HepG2 (cell line): ENCODE results near the gene LSMEM2. TPM values are rescaled to one million over a fixed set of nuclear protein-coding genes. Genes with fewer than 3 reads are reported as not detected.

Experiments used
- ADNP ChIP-seq: sonication (generic); formaldehyde crosslinking; IDR thresholded peaks from 2 replicates; pipeline ENCODE4 v1.4.0; 2020; ENCODE audit warnings: missing genetic modification reagents
- AGO2 ChIP-seq: fragments of 200-400 bp; formaldehyde crosslinking; optimal IDR thresholded peaks from 2 replicates; pipeline ENCODE3; 2017; ENCODE audit warnings: mild to moderate bottlenecking, low read depth, low read length, moderate library complexity
- ARHGAP35 ChIP-seq: sonication (generic); formaldehyde crosslinking; IDR thresholded peaks from 2 replicates; pipeline ENCODE4 v1.9.0; 2022; ENCODE audit warnings: mild to moderate bottlenecking, inconsistent platforms, moderate library complexity, missing genetic modification reagents, borderline replicate concordance
- ASH2L ChIP-seq: fragments of 300-600, 200-600 bp; sonication (generic); IDR thresholded peaks from 2 replicates; pipeline ENCODE4 v1.7.0; 2017; ENCODE audit warnings: low read depth, mild to moderate bottlenecking, moderate library complexity, mixed read lengths, low read length; ENCODE audit not compliant: insufficient read length
- ELF3 ChIP-seq: IDR thresholded peaks from 2 replicates; pipeline ENCODE4 v1.6.1; 2016; ENCODE audit warnings: missing genetic modification reagents, missing compliant biosample characterization
- HMG20A ChIP-seq: IDR thresholded peaks from 2 replicates; pipeline ENCODE4 v1.6.1; 2016; ENCODE audit warnings: borderline replicate concordance
- HOXA3 ChIP-seq: sonication (generic); formaldehyde crosslinking; IDR thresholded peaks from 2 replicates; pipeline ENCODE4 v1.5.0; 2020; ENCODE audit warnings: missing genetic modification reagents
- KLF16 ChIP-seq, 2 experiments: sonication (generic) in 1 of 2; formaldehyde crosslinking in 1 of 2; IDR thresholded peaks; 2 replicates each; pipeline versions ENCODE4 v1.6.1 to v1.8.0; 2016 to 2023; ENCODE audit warnings: missing genetic modification reagents in 2 of 2, missing compliant biosample characterization in 1 of 2
- RBFOX2 ChIP-seq: fragments of 200-400 bp; formaldehyde crosslinking; IDR thresholded peaks from 2 replicates; pipeline ENCODE4 v1.6.1; 2017; ENCODE audit warnings: low read depth, mild to moderate bottlenecking, low read length
- RCOR2 ChIP-seq: IDR thresholded peaks from 2 replicates; pipeline ENCODE4 v1.6.1; 2016; ENCODE audit warnings: missing biosample characterization, missing genetic modification reagents
- SOX6 ChIP-seq, 2 experiments: fragments of 450-650 bp in 1 of 2; sonication (generic) in 1 of 2; formaldehyde crosslinking in 1 of 2; IDR thresholded peaks; 2 replicates each; pipeline versions ENCODE4 v1.4.0 to v1.6.1; 2017 to 2020; ENCODE audit warnings: antibody characterized with exemption in 1 of 2, mild to moderate bottlenecking in 1 of 2, missing genetic modification reagents in 1 of 2
- TGIF2 ChIP-seq: IDR thresholded peaks from 2 replicates; pipeline ENCODE4 v1.6.1; 2016; ENCODE audit warnings: control low read depth, missing compliant biosample characterization
- XRCC5 ChIP-seq: fragments of 200-400 bp; formaldehyde crosslinking; optimal IDR thresholded peaks from 2 replicates; pipeline ENCODE3; 2017; ENCODE audit warnings: mild to moderate bottlenecking, low read length
- ZBTB7A ChIP-seq: sonication (generic); formaldehyde crosslinking; IDR thresholded peaks from 2 replicates; pipeline ENCODE4 v1.8.0; 2022; ENCODE audit warnings: mild to moderate bottlenecking, missing genetic modification reagents
- ZFP82 ChIP-seq: sonication (generic); formaldehyde crosslinking; IDR thresholded peaks from 2 replicates; pipeline ENCODE4 v1.5.1; 2020; ENCODE audit warnings: mild to moderate bottlenecking, missing genetic modification reagents, borderline replicate concordance
- ZMYM2 ChIP-seq: sonication (generic); formaldehyde crosslinking; IDR thresholded peaks from 2 replicates; pipeline ENCODE4 v1.8.0; 2022; ENCODE audit warnings: mild to moderate bottlenecking, missing genetic modification reagents
- ZNF570 ChIP-seq: sonication (generic); formaldehyde crosslinking; IDR thresholded peaks from 2 replicates; pipeline ENCODE4 v1.4.0; 2020; ENCODE audit warnings: mild to moderate bottlenecking, missing genetic modification reagents, borderline replicate concordance
- polyA plus RNA-seq, 8 experiments: library from polyadenylated mRNA; depleted of rRNA in 3 of 8; stranded (reverse) in 7 of 8; unstranded in 1 of 8; fragments of >200 nt; fragmentation: Illumina TruSeq in 4 of 8; extraction: Trizol in 4 of 8; gene quantifications; 2 replicates each; pipeline versions ENCODE4 v1.2.1 to v1.2.3, GENCODE V29; 2011 to 2016; ENCODE audit warnings: low read depth in 4 of 8, missing spikeins in 1 of 8, mixed read lengths in 1 of 8; ENCODE audit not compliant: insufficient read depth in 1 of 8
- total RNA-seq, 5 experiments: library from RNA; depleted of rRNA; stranded (reverse); fragments of >200 nt; fragmentation: Illumina TruSeq; extraction: Trizol; gene quantifications; 2 replicates each; pipeline ENCODE4 v1.2.3, GENCODE V29; 2016; ENCODE audit warnings: low read depth in 1 of 5
- TF ChIP-seq, protein P1 (sequence below): sonication (generic); IDR thresholded peaks from 2 replicates; pipeline ENCODE4 v1.6.1; 2016; ENCODE audit warnings: low read depth, borderline replicate concordance
- TF ChIP-seq, protein P2 (sequence below): sonication (generic); formaldehyde crosslinking; IDR thresholded peaks from 2 replicates; pipeline ENCODE4 v1.8.0; 2023; ENCODE audit warnings: mild to moderate bottlenecking, missing genetic modification reagents
- TF ChIP-seq, protein P3 (sequence below): sonication (generic); formaldehyde crosslinking; IDR thresholded peaks from 2 replicates; pipeline ENCODE4 v1.4.0; 2020; ENCODE audit warnings: missing genetic modification reagents, borderline replicate concordance
- TF ChIP-seq, protein P4 (sequence below): sonication (generic); formaldehyde crosslinking; IDR thresholded peaks from 2 replicates; pipeline ENCODE4 v1.9.0; 2022; ENCODE audit warnings: missing genetic modification reagents, mild to moderate bottlenecking, borderline replicate concordance
- TF ChIP-seq, protein P5 (sequence below): sonication (generic); formaldehyde crosslinking; IDR thresholded peaks from 2 replicates; pipeline ENCODE4 v1.8.0; 2022; ENCODE audit warnings: missing genetic modification reagents, low read depth, mild to moderate bottlenecking, borderline replicate concordance

The LSMEM2 gene
- total and polyA plus RNA-seq, 2 of the 13 experiments (the other 11 are each of a cell fraction or from before 2014, with no cell fraction given): 0.07 to 0.41 TPM

DNA sequence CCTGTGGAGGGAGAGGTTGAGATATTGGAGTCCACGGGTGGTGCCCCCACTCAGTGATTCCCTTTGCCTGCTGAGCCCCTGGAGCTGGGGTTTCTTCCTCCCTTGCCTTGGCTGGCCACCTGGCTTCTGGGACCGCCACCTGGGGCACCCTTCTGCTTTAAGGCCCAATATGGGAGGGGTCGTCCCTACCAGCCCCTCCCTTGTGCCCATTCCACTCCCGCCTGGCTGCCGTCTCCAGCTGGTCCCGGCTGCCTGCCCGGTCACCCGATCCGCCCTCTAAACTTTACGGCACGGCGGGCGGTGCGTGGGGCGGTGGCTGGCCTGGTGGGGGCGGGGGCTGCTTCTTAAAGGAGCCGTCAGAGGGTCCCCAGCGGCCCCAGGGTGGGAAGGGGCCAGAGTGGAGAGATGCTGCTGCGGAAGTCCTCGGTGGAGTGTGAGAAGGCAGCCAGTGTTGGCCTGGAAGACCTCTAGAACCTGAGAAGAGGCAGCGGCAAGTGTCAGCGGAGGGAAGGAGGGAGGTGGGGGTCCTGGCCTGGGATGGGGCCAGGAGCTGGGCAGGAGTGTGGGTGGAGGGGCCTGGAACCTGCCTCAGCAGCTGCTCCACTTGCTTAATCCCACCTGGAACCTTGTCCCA, 11.5 kb upstream of the LSMEM2 start (continued):
- no peak for TF ChIP-seq ASH2L
- no peak for TF ChIP-seq KLF16 (CRISPR knock-in tag; IDR thresholded peaks at IDR 0.05)
- TF ChIP-seq ELF3: no peak
- TF ChIP-seq, protein P1, sequence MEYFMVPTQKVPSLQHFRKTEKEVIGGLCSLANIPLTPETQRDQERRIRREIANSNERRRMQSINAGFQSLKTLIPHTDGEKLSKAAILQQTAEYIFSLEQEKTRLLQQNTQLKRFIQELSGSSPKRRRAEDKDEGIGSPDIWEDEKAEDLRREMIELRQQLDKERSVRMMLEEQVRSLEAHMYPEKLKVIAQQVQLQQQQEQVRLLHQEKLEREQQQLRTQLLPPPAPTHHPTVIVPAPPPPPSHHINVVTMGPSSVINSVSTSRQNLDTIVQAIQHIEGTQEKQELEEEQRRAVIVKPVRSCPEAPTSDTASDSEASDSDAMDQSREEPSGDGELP: peak; percentile 23; the same call in 1 of the 2 replicates
- TF ChIP-seq ADNP (CRISPR knock-in tag): no peak
- no peak for TF ChIP-seq TGIF2 (CRISPR knock-in tag)
- TF ChIP-seq, protein P2, sequence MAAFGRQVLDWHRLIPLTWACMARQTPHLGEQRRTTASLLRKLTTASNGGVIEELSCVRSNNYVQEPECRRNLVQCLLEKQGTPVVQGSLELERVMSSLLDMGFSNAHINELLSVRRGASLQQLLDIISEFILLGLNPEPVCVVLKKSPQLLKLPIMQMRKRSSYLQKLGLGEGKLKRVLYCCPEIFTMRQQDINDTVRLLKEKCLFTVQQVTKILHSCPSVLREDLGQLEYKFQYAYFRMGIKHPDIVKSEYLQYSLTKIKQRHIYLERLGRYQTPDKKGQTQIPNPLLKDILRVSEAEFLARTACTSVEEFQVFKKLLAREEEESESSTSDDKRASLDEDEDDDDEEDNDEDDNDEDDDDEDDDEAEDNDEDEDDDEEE (CRISPR knock-in tag): no peak
- TF ChIP-seq ARHGAP35 (CRISPR knock-in tag): no peak
- TF ChIP-seq ZNF570 (CRISPR knock-in tag): no peak
- 0 out of 2 replicates have a peak, but pooled peaks have one; percentile 32 for TF ChIP-seq ZBTB7A (CRISPR knock-in tag)
- no peak for TF ChIP-seq XRCC5
- no peak for TF ChIP-seq HOXA3 (CRISPR knock-in tag)
- TF ChIP-seq AGO2: peak; percentile 63
- TF ChIP-seq RBFOX2: 0 out of 2 replicates have a peak, but pooled peaks have one; percentile 30
- TF ChIP-seq RCOR2: no peak
- TF ChIP-seq HMG20A (CRISPR knock-in tag): no peak
- TF ChIP-seq, protein P3, sequence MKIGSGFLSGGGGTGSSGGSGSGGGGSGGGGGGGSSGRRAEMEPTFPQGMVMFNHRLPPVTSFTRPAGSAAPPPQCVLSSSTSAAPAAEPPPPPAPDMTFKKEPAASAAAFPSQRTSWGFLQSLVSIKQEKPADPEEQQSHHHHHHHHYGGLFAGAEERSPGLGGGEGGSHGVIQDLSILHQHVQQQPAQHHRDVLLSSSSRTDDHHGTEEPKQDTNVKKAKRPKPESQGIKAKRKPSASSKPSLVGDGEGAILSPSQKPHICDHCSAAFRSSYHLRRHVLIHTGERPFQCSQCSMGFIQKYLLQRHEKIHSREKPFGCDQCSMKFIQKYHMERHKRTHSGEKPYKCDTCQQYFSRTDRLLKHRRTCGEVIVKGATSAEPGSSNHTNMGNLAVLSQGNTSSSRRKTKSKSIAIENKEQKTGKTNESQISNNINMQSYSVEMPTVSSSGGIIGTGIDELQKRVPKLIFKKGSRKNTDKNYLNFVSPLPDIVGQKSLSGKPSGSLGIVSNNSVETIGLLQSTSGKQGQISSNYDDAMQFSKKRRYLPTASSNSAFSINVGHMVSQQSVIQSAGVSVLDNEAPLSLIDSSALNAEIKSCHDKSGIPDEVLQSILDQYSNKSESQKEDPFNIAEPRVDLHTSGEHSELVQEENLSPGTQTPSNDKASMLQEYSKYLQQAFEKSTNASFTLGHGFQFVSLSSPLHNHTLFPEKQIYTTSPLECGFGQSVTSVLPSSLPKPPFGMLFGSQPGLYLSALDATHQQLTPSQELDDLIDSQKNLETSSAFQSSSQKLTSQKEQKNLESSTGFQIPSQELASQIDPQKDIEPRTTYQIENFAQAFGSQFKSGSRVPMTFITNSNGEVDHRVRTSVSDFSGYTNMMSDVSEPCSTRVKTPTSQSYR (CRISPR knock-in tag): no peak
- TF ChIP-seq, protein P4, sequence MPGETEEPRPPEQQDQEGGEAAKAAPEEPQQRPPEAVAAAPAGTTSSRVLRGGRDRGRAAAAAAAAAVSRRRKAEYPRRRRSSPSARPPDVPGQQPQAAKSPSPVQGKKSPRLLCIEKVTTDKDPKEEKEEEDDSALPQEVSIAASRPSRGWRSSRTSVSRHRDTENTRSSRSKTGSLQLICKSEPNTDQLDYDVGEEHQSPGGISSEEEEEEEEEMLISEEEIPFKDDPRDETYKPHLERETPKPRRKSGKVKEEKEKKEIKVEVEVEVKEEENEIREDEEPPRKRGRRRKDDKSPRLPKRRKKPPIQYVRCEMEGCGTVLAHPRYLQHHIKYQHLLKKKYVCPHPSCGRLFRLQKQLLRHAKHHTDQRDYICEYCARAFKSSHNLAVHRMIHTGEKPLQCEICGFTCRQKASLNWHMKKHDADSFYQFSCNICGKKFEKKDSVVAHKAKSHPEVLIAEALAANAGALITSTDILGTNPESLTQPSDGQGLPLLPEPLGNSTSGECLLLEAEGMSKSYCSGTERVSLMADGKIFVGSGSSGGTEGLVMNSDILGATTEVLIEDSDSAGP (CRISPR knock-in tag): peak; percentile 98
- no peak for TF ChIP-seq ZMYM2 (CRISPR knock-in tag)
- TF ChIP-seq ZFP82 (CRISPR knock-in tag): no peak
- no peak for TF ChIP-seq SOX6 (IDR thresholded peaks at IDR 0.05)
- TF ChIP-seq SOX6 (CRISPR knock-in tag; IDR thresholded peaks at IDR 0.05): no peak
- TF ChIP-seq, protein P5, sequence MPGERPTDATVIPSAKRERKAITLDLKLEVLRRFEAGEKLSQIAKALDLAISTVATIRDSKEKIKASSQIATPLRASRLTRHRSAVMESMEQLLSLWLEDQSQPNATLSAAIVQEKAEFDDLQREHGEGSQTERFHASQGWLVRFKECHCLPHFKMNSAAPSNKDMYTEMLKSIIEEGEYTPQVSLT (CRISPR knock-in tag): no peak
